ENCODE results near the gene ARMC3.

GRCh38 chr10:23073527-23073926 is 145.7 kb downstream of the ARMC3 start:
- no peak for TF ChIP-seq CTCF (conservative IDR thresholded peaks at IDR 0.05; ENCODE audit: low read length)
- no peak for TF ChIP-seq EZH2phosphoT487 (IDR thresholded peaks at IDR 0.05; ENCODE audit: borderline replicate concordance, low read depth, low read length)

Data from OCI-LY7 (cell line).